ENCODE data around the gene ULBP2. TPM values are rescaled to one million over a fixed set of nuclear protein-coding genes. Genes with fewer than 3 reads are reported as not detected.
A peak's percentile ranks its signal among the peaks of the same experiment; 100 is the strongest.
"Not testable (repeated sequence)": the region's sequence is repeated elsewhere in the genome, so short reads cannot be mapped to it uniquely, and the experiment has no call there.

ULBP2 gene
- total RNA-seq, 1 donor from 2014 or later, result 3.6 TPM

GRCh38 chr6:149908480-149908879 lies 33.3 kb upstream of the ULBP2 start:
- DNase-seq (ENCODE audit: low spot score), result not testable (repeated sequence)

- no peak for DNase-seq (ENCODE audit: low spot score)
Measured at GRCh38 chr6:149909701-149910470, 31.9 kb upstream of the ULBP2 start.

GRCh38 chr6:149910721-149911151 lies 31.1 kb upstream of the ULBP2 start:
- no peak for DNase-seq (ENCODE audit: low spot score)

GRCh38 chr6:149912680-149913079 lies 29.1 kb upstream of the ULBP2 start:
- not testable (repeated sequence) for DNase-seq (ENCODE audit: low spot score)

GRCh38 chr6:149913085-149913484 lies 28.7 kb upstream of the ULBP2 start:
- no peak for DNase-seq (ENCODE audit: low spot score)

GRCh38 chr6:149913540-149914240 lies 28.1 kb upstream of the ULBP2 start:
- DNase-seq (ENCODE audit: low spot score), result no peak

GRCh38 chr6:149915970-149916865 lies 25.6 kb upstream of the ULBP2 start:
- no peak for DNase-seq (ENCODE audit: low spot score)

- no peak for DNase-seq (ENCODE audit: low spot score)
Measured at GRCh38 chr6:149917679-149918078, 24.1 kb upstream of the ULBP2 start.

GRCh38 chr6:149918151-149918905 lies 23.5 kb upstream of the ULBP2 start:
- DNase-seq (ENCODE audit: low spot score), result no peak

- not testable (repeated sequence) for DNase-seq (ENCODE audit: low spot score)
Measured at GRCh38 chr6:149919126-149919833, 22.5 kb upstream of the ULBP2 start.

GRCh38 chr6:149919834-149920225 lies 22.0 kb upstream of the ULBP2 start:
- DNase-seq (ENCODE audit: low spot score), result no peak

- no peak for DNase-seq (ENCODE audit: low spot score)
Measured at GRCh38 chr6:149921361-149921760, 20.5 kb upstream of the ULBP2 start.

GRCh38 chr6:149922091-149922490 lies 19.7 kb upstream of the ULBP2 start:
- not testable (repeated sequence) for DNase-seq (ENCODE audit: low spot score)

GRCh38 chr6:149922642-149923326 lies 19.0 kb upstream of the ULBP2 start, which contains the start of gene RAET1G:
RAET1G (minus strand) TSS chr6:149923121; CDS start chr6:149923010, 111 bp downstream.
- DNase-seq (ENCODE audit: low spot score), result peak; percentile 96

GRCh38 chr6:149923327-149923986 lies 18.4 kb upstream of the ULBP2 start:
- no peak for DNase-seq (ENCODE audit: low spot score)

- DNase-seq (ENCODE audit: low spot score), result no peak
Measured at GRCh38 chr6:149924206-149924932, 17.4 kb upstream of the ULBP2 start.

- DNase-seq (ENCODE audit: low spot score), result no peak
Measured at GRCh38 chr6:149924933-149925252, 16.9 kb upstream of the ULBP2 start.

- peak; percentile 33 for DNase-seq (ENCODE audit: low spot score)
Measured at GRCh38 chr6:149925253-149925973, 16.4 kb upstream of the ULBP2 start.
